ENCODE data around the gene COQ8B.
"Not testable (repeated sequence)": the region's sequence is repeated elsewhere in the genome, so short reads cannot be mapped to it uniquely, and the experiment has no call there.

The COQ8B gene

GRCh38 chr19:40737102-40737644, 20.5 kb upstream of the COQ8B start:
- TF ChIP-seq CTCF (IDR thresholded peaks at IDR 0.05; ENCODE audit: control insufficient read depth, insufficient read depth, low read depth, low read length, missing control alignments): no peak
- no peak for DNase-seq (ENCODE audit: low read depth)
- H3K4me3 ChIP-seq (ENCODE audit: control insufficient read depth, low read depth, low read length): no peak overlapping the region

- no peak overlapping the region for H3K4me3 ChIP-seq (ENCODE audit: control insufficient read depth, low read depth, low read length)
- TF ChIP-seq CTCF (IDR thresholded peaks at IDR 0.05; ENCODE audit: control insufficient read depth, insufficient read depth, low read depth, low read length, missing control alignments): no peak
- DNase-seq (ENCODE audit: low read depth): no peak
These were observed 20.0 kb upstream of the COQ8B start for GRCh38 chr19:40736661-40737060.

GRCh38 chr19:40735013-40735771, 18.5 kb upstream of the COQ8B start:
- no peak for TF ChIP-seq CTCF (IDR thresholded peaks at IDR 0.05; ENCODE audit: control insufficient read depth, insufficient read depth, low read depth, low read length, missing control alignments)

GRCh38 chr19:40733149-40733548, 16.5 kb upstream of the COQ8B start:
- no peak for TF ChIP-seq CTCF (IDR thresholded peaks at IDR 0.05; ENCODE audit: control insufficient read depth, insufficient read depth, low read depth, low read length, missing control alignments)
- no peak for DNase-seq (ENCODE audit: low read depth)
- no peak overlapping the region for H3K4me3 ChIP-seq (ENCODE audit: control insufficient read depth, low read depth, low read length)

More at GRCh38 chr19:40735013-40735771, 18.5 kb upstream of the COQ8B start:
- H3K4me3 ChIP-seq (ENCODE audit: control insufficient read depth, low read depth, low read length): no peak overlapping the region
- no peak for DNase-seq (ENCODE audit: low read depth)

GRCh38 chr19:40732304-40732703, 15.6 kb upstream of the COQ8B start:
- not testable (repeated sequence) for DNase-seq (ENCODE audit: low read depth); H3K4me3 ChIP-seq (ENCODE audit: control insufficient read depth, low read depth, low read length)

GRCh38 chr19:40730065-40730464, 13.4 kb upstream of the COQ8B start:
- H3K4me3 ChIP-seq (ENCODE audit: control insufficient read depth, low read depth, low read length); DNase-seq (ENCODE audit: low read depth): not testable (repeated sequence)

- no peak overlapping the region for H3K4me3 ChIP-seq (ENCODE audit: control insufficient read depth, low read depth, low read length)
- DNase-seq (ENCODE audit: low read depth): no peak
- no peak for TF ChIP-seq CTCF (IDR thresholded peaks at IDR 0.05; ENCODE audit: control insufficient read depth, insufficient read depth, low read depth, low read length, missing control alignments)
These were observed 9.6 kb upstream of the COQ8B start for GRCh38 chr19:40726279-40726678.

All from AG09309 (cell line).